Testis (tissue), 2 donors: ENCODE results near the gene IGFBPL1.

ENCODE experiments used
- CTCF ChIP-seq, 3 experiments: fragments of 450-650 bp in 2 of 3; fragments of 200-600 bp in 1 of 3; sonication (generic) in 1 of 3; IDR thresholded peaks; one replicate each; pipeline ENCODE4 v1.5.1; 2016 to 2019; ENCODE audit warnings: antibody characterized with exemption in 3 of 3, mild to moderate bottlenecking in 2 of 3, moderate library complexity in 1 of 3
- POLR2A ChIP-seq: fragments of 450-650 bp; IDR thresholded peaks from one replicate; pipeline ENCODE4 v1.6.1; 2017; ENCODE audit warnings: antibody characterized with exemption, mild to moderate bottlenecking, moderate library complexity

GRCh38 chr9:38390442-38390841 is 33.8 kb downstream of the IGFBPL1 start:
- TF ChIP-seq CTCF (IDR thresholded peaks at IDR 0.05): no peak
- no peak for TF ChIP-seq POLR2A
